Diencephalon (tissue), 1 donor: Measurements from ENCODE around the gene BEST3. TPM values are rescaled to one million over a fixed set of nuclear protein-coding genes. Genes with fewer than 3 reads are reported as not detected.

ENCODE experiments used
- total RNA-seq: library from RNA; depleted of rRNA; stranded (reverse); fragments of >200 nt; gene quantifications from one replicate; pipeline ENCODE4 v1.2.3, GENCODE V29; 2014

Gene BEST3
- 11.5 TPM for total RNA-seq

GRCh38 chr12:69698769-69699540 is at the start of gene BEST3:
Gene BEST3 (minus strand): TSS chr12:69699303. CDS start chr12:69697798, 1,505 bp downstream.

DNA sequence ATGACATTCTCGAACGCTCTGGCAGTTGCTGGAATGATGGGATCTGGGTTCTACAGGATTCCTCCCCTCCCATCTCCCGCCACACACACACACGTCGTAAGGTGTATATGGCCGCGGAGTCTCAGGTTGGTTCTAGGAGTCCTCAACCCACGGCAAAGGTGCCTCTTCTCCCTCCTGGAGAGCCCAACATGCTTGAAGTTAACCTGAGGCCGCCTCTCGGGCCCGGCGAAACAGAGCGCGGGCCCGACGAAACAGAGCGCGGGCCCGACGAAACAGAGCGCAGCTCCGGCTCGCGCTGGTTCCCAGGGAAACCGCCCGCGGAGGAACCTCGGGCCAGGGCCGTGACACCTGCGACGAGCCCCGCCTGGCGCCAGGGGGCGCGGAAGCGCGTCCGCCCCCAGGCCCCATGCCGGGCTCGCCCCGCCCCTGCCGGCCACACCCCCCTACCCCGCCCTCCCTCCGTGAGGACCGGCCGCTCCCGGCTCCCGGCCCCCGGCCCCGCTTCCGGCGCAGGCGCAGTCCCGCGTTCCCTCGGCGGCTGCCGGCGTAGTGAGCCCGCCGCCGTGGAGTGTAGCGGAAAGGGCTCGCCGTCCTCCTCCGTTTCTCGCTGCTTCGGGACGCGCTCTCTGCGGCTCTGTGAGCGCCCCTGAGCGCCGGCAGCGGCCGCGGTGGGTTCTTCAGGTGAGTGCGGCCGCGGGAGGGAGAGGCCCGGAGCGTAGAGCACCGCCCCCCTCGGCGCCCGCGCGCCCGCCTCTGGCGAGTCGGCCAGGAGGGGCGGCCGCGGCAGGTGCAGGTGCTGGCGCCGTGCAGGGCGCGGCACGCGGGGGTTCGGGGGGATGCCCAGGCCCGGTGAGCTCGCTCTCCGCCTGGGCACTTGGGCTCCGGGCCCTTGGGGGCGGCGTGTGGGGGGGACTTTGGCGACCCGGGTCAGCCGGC is 39.5 kb upstream of the BEST3 start, which contains the start of gene RAB3IP:
TSS of gene RAB3IP (plus strand) at position 510 of the 936 bp plus-strand sequence. CDS start 16,549 bp downstream, outside the sequence.

GRCh38 chr12:69610729-69611128 is 88.4 kb downstream of the BEST3 start, which contains the start of gene LRRC10:
Gene LRRC10 (minus strand): TSS chr12:69610907. CDS start chr12:69610838, 69 bp downstream.

Other genes with a start within 250 kb of the BEST3 start
- 61.6 TPM for gene FRS2, start 228.9 kb downstream of the BEST3 start, total RNA-seq
- 239 TPM for gene CCT2, start 113.8 kb downstream of the BEST3 start, total RNA-seq
- gene LRRC10, start 88.4 kb downstream of the BEST3 start, total RNA-seq, result not detected
- gene RAB3IP, start 39.6 kb upstream of the BEST3 start, total RNA-seq, result 51.0 TPM
- 1.4 TPM for gene MYRFL, start 125.9 kb upstream of the BEST3 start, total RNA-seq